Left ventricle myocardium superior (tissue), 1 donor: ENCODE results near the gene GALNT3. TPM values are rescaled to one million over a fixed set of nuclear protein-coding genes. Genes with fewer than 3 reads are reported as not detected.

Experiments used
- ATAC-seq: fragments of 200-7000 bp; cut with Tn5 transposase; one replicate; pipeline ENCODE4 v1.9.1; 2020; ENCODE audit warnings: mild to moderate bottlenecking, moderate library complexity
- DNase-seq: peaks from one replicate; pipeline ENCODE4 v3.0.0-alpha.2; 2020
- intact Hi-C: fragments of 100-400 bp; cut with micrococcal nuclease; formaldehyde crosslinking; loops from one replicate; pipeline ENCODE4 v1.11.0; 2022
- total RNA-seq: library from RNA; stranded (reverse); fragmentation: NEBNext Ultra II Directional; extraction: Animal tissue kit (Norgen Biotek cat#: 25700); gene quantifications from one replicate; pipeline ENCODE4 v1.2.1, GENCODE V29; 2021
- donor health status: DM: no; HTN: yes; CAD: no; lungs with severe emphysema.

GALNT3 gene
- total RNA-seq, 1 donor from 2014 or later: 0.17 TPM

- intact Hi-C loops: no loop called here
- DNase-seq (no peak), ATAC-seq (no peak)
Measured at GRCh38 chr2:165762723-165763122, 31.3 kb downstream of the GALNT3 start.

GRCh38 chr2:165757906-165758675, 36.0 kb downstream of the GALNT3 start:
- no peak for ATAC-seq
- DNase-seq: no peak
- intact Hi-C loops: no loop called here

GRCh38 chr2:165746501-165746900, 47.5 kb downstream of the GALNT3 start:
- ATAC-seq (no peak), DNase-seq (no peak)
- intact Hi-C loops: no loop called here

GRCh38 chr2:165745916-165746315, 48.1 kb downstream of the GALNT3 start:
- DNase-seq (no peak), ATAC-seq (no peak)
- intact Hi-C loops: no loop called here

GRCh38 chr2:165743442-165743841, 50.6 kb downstream of the GALNT3 start:
- ATAC-seq (no peak), DNase-seq (no peak)
- intact Hi-C loops: no loop called here

- intact Hi-C loops: no loop called here
- ATAC-seq (no peak), DNase-seq (no peak)
Measured at GRCh38 chr2:165725421-165725820, 68.6 kb downstream of the GALNT3 start.

GRCh38 chr2:165720511-165720910, 73.5 kb downstream of the GALNT3 start:
- ATAC-seq (no peak), DNase-seq (no peak)
- intact Hi-C loops: no loop called here

- intact Hi-C loops: no loop called here
- no peak for DNase-seq
- no peak for ATAC-seq
Measured at GRCh38 chr2:165718610-165719210, 75.3 kb downstream of the GALNT3 start.

GRCh38 chr2:165716091-165716490, 78.0 kb downstream of the GALNT3 start:
- DNase-seq: no peak
- intact Hi-C loops: no loop called here
- no peak for ATAC-seq

- DNase-seq (no peak), ATAC-seq (no peak)
- intact Hi-C loops: no loop called here
Measured at GRCh38 chr2:165706960-165707487, 87.0 kb downstream of the GALNT3 start.

GRCh38 chr2:165701147-165701546, 92.9 kb downstream of the GALNT3 start:
- ATAC-seq (no peak), DNase-seq (no peak)
- intact Hi-C loops: no loop called here

GRCh38 chr2:165700531-165700930, 93.5 kb downstream of the GALNT3 start:
- intact Hi-C loops: no loop called here
- no peak for ATAC-seq
- DNase-seq: no peak

GRCh38 chr2:165699946-165700345, 94.1 kb downstream of the GALNT3 start:
- DNase-seq: no peak
- no peak for ATAC-seq
- intact Hi-C loops: loop anchor here (5.0 kb wide), 1 partner anchor 298 kb away; no protein-coding TSS in a partner anchor

GRCh38 chr2:165698444-165698884, 95.6 kb downstream of the GALNT3 start:
- ATAC-seq: peak; percentile 68
- intact Hi-C loops: loop anchor here (5.0 kb wide), 1 partner anchor 296 kb away; no protein-coding TSS in a partner anchor
- peak; percentile 43 for DNase-seq

- intact Hi-C loops: loop anchor here (5.0 kb wide), 1 partner anchor 296 kb away; no protein-coding TSS in a partner anchor
- DNase-seq (no peak), ATAC-seq (no peak)
Measured at GRCh38 chr2:165697748-165698443, 96.2 kb downstream of the GALNT3 start.

Other genes starting within 250 kb of the GALNT3 start
- gene TTC21B, start 159.5 kb upstream of the GALNT3 start, total RNA-seq: 14.7 TPM